Effector memory CD4-positive, alpha-beta T cell (primary cell): ENCODE data around the gene CCL24.
A peak's percentile ranks its signal among the peaks of the same experiment; 100 is the strongest.
"Not testable (repeated sequence)": the region's sequence is repeated elsewhere in the genome, so short reads cannot be mapped to it uniquely, and the experiment has no call there.

Source experiments
- DNase-seq, 3 donors: peaks; one replicate each; pipeline ENCODE4 v3.0.0-alpha.2; 2020
- H3K27ac ChIP-seq: 2 replicates; pipeline ENCODE4 v1.7.0; 2013; ENCODE audit warnings: mild to moderate bottlenecking, low read length, moderate library complexity; ENCODE audit not compliant: insufficient read depth, poor library complexity, severe bottlenecking
- H3K27me3 ChIP-seq: replicated peaks from 2 replicates; pipeline ENCODE4 v1.7.0; 2013; ENCODE audit warnings: mild to moderate bottlenecking, low read length; ENCODE audit not compliant: insufficient read depth, control insufficient read depth, poor library complexity, severe bottlenecking
- H3K36me3 ChIP-seq: 2 replicates; pipeline ENCODE4 v1.7.0; 2013; ENCODE audit warnings: mild to moderate bottlenecking, low read length, moderate library complexity; ENCODE audit not compliant: control insufficient read depth, insufficient read depth
- H3K4me1 ChIP-seq: 2 replicates; pipeline ENCODE4 v1.7.0; 2013; ENCODE audit warnings: low read length, mild to moderate bottlenecking; ENCODE audit not compliant: control insufficient read depth, insufficient read depth, poor library complexity, severe bottlenecking
- H3K4me3 ChIP-seq: 2 replicates; pipeline ENCODE4 v1.7.0; 2013; ENCODE audit warnings: low read length, low read depth, mild to moderate bottlenecking; ENCODE audit not compliant: insufficient read depth, poor library complexity, severe bottlenecking
- H3K9me3 ChIP-seq: 2 replicates; pipeline ENCODE4 v1.7.0; 2013; ENCODE audit warnings: mild to moderate bottlenecking, low read length, moderate library complexity; ENCODE audit not compliant: control insufficient read depth

CCL24 gene

GRCh38 chr7:75792567-75792966 is 21.0 kb downstream of the CCL24 start:
- H3K27ac ChIP-seq, H3K9me3 ChIP-seq, H3K36me3 ChIP-seq, H3K4me1 ChIP-seq, DNase-seq, H3K4me3 ChIP-seq, H3K27me3 ChIP-seq: not testable (repeated sequence)

- no peaks in the 10 kb centered on the region for H3K27me3 ChIP-seq
- H3K36me3 ChIP-seq = no peaks in the 10 kb centered on the region
- H3K4me1 ChIP-seq = no peaks in the 10 kb centered on the region
- no peaks in the 10 kb centered on the region for H3K9me3 ChIP-seq
- no peak for DNase-seq
- no peak overlapping the region for H3K4me3 ChIP-seq
- H3K27ac ChIP-seq = no peak overlapping the region
Measured at GRCh38 chr7:75789361-75789924, 24.2 kb downstream of the CCL24 start.

GRCh38 chr7:75788154-75788847 is 25.3 kb downstream of the CCL24 start:
- H3K9me3 ChIP-seq, DNase-seq, H3K36me3 ChIP-seq, H3K4me1 ChIP-seq, H3K27ac ChIP-seq, H3K27me3 ChIP-seq, H3K4me3 ChIP-seq: not testable (repeated sequence)

- not testable (repeated sequence) for H3K4me3 ChIP-seq
Measured at GRCh38 chr7:75783058-75783457, 30.5 kb downstream of the CCL24 start.

GRCh38 chr7:75780647-75781273 is 32.8 kb downstream of the CCL24 start:
- not testable (repeated sequence) for DNase-seq

More at GRCh38 chr7:75783058-75783457, 30.5 kb downstream of the CCL24 start:
- not testable (repeated sequence) for DNase-seq, H3K36me3 ChIP-seq, H3K9me3 ChIP-seq, H3K27ac ChIP-seq, H3K4me1 ChIP-seq, H3K27me3 ChIP-seq

GRCh38 chr7:75779516-75779915 is 34.1 kb downstream of the CCL24 start:
- H3K4me1 ChIP-seq, DNase-seq, H3K4me3 ChIP-seq, H3K9me3 ChIP-seq, H3K36me3 ChIP-seq, H3K27me3 ChIP-seq, H3K27ac ChIP-seq: not testable (repeated sequence)

More at GRCh38 chr7:75780647-75781273, 32.8 kb downstream of the CCL24 start:
- not testable (repeated sequence) for H3K9me3 ChIP-seq, H3K4me3 ChIP-seq, H3K36me3 ChIP-seq, H3K27ac ChIP-seq, H3K27me3 ChIP-seq, H3K4me1 ChIP-seq

GRCh38 chr7:75779035-75779434 is 34.6 kb downstream of the CCL24 start:
- H3K4me1 ChIP-seq, H3K36me3 ChIP-seq, DNase-seq, H3K27ac ChIP-seq, H3K4me3 ChIP-seq, H3K27me3 ChIP-seq, H3K9me3 ChIP-seq: not testable (repeated sequence)

GRCh38 chr7:75776295-75776971 is 37.2 kb downstream of the CCL24 start:
- no peaks in the 10 kb centered on the region for H3K9me3 ChIP-seq
- no peaks in the 10 kb centered on the region for H3K4me1 ChIP-seq
- H3K36me3 ChIP-seq = no peaks in the 10 kb centered on the region
- peak in 1 of 3 donors; percentile 1 for DNase-seq
- no peaks in the 10 kb centered on the region for H3K27me3 ChIP-seq
- no peak overlapping the region for H3K27ac ChIP-seq
- H3K4me3 ChIP-seq = no peak overlapping the region

- DNase-seq, H3K27me3 ChIP-seq, H3K4me1 ChIP-seq, H3K4me3 ChIP-seq, H3K27ac ChIP-seq, H3K9me3 ChIP-seq, H3K36me3 ChIP-seq: not testable (repeated sequence)
Measured at GRCh38 chr7:75773958-75774357, 39.6 kb downstream of the CCL24 start.
